Measurements from ENCODE around the gene PRR14L.

DNA sequence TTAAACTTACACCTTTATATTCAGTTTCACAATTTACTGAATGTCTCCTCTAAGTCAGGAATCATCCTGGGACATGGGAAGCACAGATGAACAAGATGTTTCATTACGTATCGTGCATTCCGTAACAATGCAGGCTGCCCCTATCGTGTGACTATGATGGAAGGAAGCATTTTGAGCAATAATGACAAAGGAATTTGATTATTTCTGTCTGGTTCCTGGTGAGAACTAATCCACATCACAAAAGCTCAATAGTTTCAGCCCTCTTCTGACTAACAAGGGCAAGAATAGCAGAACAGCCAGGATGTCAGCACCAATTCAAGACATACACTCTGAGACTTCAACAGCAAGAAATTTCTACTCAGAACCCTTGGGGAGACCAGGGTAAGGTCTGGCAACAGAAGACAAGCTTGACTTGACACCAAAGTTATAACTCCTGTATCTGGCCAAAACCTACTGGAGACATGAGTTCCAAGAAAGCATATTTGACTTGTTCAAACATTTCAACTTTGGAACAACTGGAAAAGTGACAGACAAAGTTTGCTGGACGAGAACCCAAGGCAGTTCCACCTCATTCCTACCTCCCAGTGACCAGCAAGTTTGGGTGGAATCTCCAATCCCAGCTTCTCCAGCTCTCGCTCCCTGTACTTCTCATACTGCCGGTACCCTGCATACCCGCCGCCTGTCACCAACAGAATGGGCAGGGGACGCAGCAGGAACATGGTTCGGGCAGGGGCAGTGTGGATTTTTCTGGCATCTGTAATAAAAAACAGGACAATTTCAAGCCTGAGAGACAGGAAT lies 102.2 kb downstream of the PRR14L start:
- TF ChIP-seq POLR2AphosphoS5 (IDR thresholded peaks at IDR 0.05) (no peak), POLR2A (IDR thresholded peaks at IDR 0.05) (no peak), EP300 (IDR thresholded peaks at IDR 0.05) (no peak)
- TF ChIP-seq, protein P1, sequence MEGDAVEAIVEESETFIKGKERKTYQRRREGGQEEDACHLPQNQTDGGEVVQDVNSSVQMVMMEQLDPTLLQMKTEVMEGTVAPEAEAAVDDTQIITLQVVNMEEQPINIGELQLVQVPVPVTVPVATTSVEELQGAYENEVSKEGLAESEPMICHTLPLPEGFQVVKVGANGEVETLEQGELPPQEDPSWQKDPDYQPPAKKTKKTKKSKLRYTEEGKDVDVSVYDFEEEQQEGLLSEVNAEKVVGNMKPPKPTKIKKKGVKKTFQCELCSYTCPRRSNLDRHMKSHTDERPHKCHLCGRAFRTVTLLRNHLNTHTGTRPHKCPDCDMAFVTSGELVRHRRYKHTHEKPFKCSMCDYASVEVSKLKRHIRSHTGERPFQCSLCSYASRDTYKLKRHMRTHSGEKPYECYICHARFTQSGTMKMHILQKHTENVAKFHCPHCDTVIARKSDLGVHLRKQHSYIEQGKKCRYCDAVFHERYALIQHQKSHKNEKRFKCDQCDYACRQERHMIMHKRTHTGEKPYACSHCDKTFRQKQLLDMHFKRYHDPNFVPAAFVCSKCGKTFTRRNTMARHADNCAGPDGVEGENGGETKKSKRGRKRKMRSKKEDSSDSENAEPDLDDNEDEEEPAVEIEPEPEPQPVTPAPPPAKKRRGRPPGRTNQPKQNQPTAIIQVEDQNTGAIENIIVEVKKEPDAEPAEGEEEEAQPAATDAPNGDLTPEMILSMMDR (IDR thresholded peaks at IDR 0.05) = no peak

All from upper lobe of left lung (tissue), 4 donors.